Neural progenitor cell (in vitro differentiated cells): ENCODE data around the gene PLA2G12B.

ENCODE experiments used
- CTCF ChIP-seq: fragments of 200-600 bp; sonication (generic); IDR thresholded peaks from 2 replicates; pipeline ENCODE4 v1.5.1; 2017; ENCODE audit warnings: antibody characterized with exemption, mild to moderate bottlenecking
- EZH2 ChIP-seq: fragments of 200-600 bp; sonication (generic); IDR thresholded peaks from 2 replicates; pipeline ENCODE4 v1.6.1; 2017; ENCODE audit warnings: antibody characterized with exemption, mild to moderate bottlenecking, moderate library complexity
- EZH2phosphoT487 ChIP-seq: fragments of 200-600 bp; sonication (generic); IDR thresholded peaks from 2 replicates; pipeline ENCODE4 v1.6.1; 2017; ENCODE audit warnings: antibody characterized with exemption

GRCh38 chr10:72890086-72890485, 64.5 kb downstream of the PLA2G12B start:
- TF ChIP-seq CTCF, result no peak
- TF ChIP-seq EZH2, result no peak
- no peak for TF ChIP-seq EZH2phosphoT487
